Prostate gland (tissue), 2 donors: ENCODE results near the gene ATAT1. TPM values are rescaled to one million over a fixed set of nuclear protein-coding genes. Genes with fewer than 3 reads are reported as not detected.
A peak's percentile ranks its signal among the peaks of the same experiment; 100 is the strongest.
"Not testable (repeated sequence)": the region's sequence is repeated elsewhere in the genome, so short reads cannot be mapped to it uniquely, and the experiment has no call there.

Source experiments
- DNase-seq: peaks from one replicate; pipeline ENCODE4 v3.0.0-alpha.2; 2019; ENCODE audit warnings: low spot score
- H3K27ac ChIP-seq, 2 donors: fragments of 200-600 bp; sonication (generic); 2 replicates each; pipeline ENCODE4 v1.5.1; 2017 to 2019
- H3K27me3 ChIP-seq: fragments of 200-600 bp; sonication (generic); replicated peaks from 2 replicates; pipeline ENCODE4 v1.5.1; 2019; ENCODE audit not compliant: insufficient read depth
- H3K36me3 ChIP-seq, 2 donors: fragments of 200-600 bp; sonication (generic); 1 replicate in 1 of 2; 2 replicates in 1 of 2; pipeline versions ENCODE4 v1.5.1 to v1.8.1; 2017 to 2019
- H3K4me1 ChIP-seq: fragments of 200-600 bp; sonication (generic); replicated peaks from 2 replicates; pipeline ENCODE4 v1.5.1; 2019
- H3K4me3 ChIP-seq, 2 donors: fragments of 200-600 bp; sonication (generic); 2 replicates each; pipeline ENCODE4 v1.5.1; 2017 to 2019
- H3K9me3 ChIP-seq: fragments of 200-600 bp; sonication (generic); 2 replicates; pipeline ENCODE4 v1.5.1; 2017
- POLR2A ChIP-seq: fragments of 450-650 bp; IDR thresholded peaks from one replicate; pipeline ENCODE4 v1.6.1; 2016; ENCODE audit warnings: antibody characterized with exemption, mild to moderate bottlenecking
- POLR2AphosphoS5 ChIP-seq: sonication (generic); formaldehyde crosslinking; IDR thresholded peaks from one replicate; pipeline ENCODE4 v1.6.1; 2017; ENCODE audit warnings: antibody characterized with exemption
- WGBS: methylation state at CpG from one replicate; pipeline ENCODE4 v1.1.5; 2018; 5-methylcytosine and 5-hydroxymethylcytosine counted together
- intact Hi-C: fragments of 100-400 bp; cut with DNase I; formaldehyde crosslinking; loops from one replicate; pipeline ENCODE4 v1.14.2; 2022
- total RNA-seq, 2 donors: library from RNA; depleted of rRNA; stranded (reverse); fragments of >200 nt; gene quantifications; one replicate each; pipeline ENCODE4 v1.1.0, GENCODE V29; 2016
- TF ChIP-seq, protein P1 (sequence below), 4 experiments: fragments of 200-600 bp in 2 of 4; fragments of 450-650 bp in 2 of 4; sonication (generic) in 2 of 4; IDR thresholded peaks; 1 replicate in 3 of 4; 2 replicates in 1 of 4; pipeline ENCODE4 v1.5.1; 2016 to 2019; ENCODE audit warnings: antibody characterized with exemption in 4 of 4, mild to moderate bottlenecking in 2 of 4, moderate library complexity in 2 of 4

ATAT1 gene
- total RNA-seq, 2 donors from 2014 or later, result 8.7 to 11.0 TPM

DNA sequence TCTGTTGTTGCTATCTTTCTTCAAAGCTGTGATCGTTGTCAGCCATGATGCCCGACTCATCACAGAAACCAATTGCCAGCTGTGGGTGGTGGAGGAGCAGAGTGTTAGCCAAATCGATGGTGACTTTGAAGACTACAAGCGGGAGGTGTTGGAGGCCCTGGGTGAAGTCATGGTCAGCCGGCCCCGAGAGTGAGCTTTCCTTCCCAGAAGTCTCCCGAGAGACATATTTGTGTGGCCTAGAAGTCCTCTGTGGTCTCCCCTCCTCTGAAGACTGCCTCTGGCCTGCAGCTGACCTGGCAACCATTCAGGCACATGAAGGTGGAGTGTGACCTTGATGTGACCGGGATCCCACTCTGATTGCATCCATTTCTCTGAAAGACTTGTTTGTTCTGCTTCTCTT, 36.2 kb upstream of the ATAT1 start:
- 43% methylated on average over 8 of the region's 8 CpGs for WGBS
- H3K9me3 ChIP-seq, result no peaks in the 10 kb centered on the region
- intact Hi-C loops, result loop anchor here (10.0 kb wide), 1 partner anchor 46 kb away; no protein-coding TSS in a partner anchor
- peaks cover 14% of the 10 kb centered on the region for H3K4me1 ChIP-seq
- peak overlapping the region; percentile 67 to 69 for H3K27ac ChIP-seq
- peaks cover 0 to 7% of the 10 kb centered on the region in 2 donors for H3K36me3 ChIP-seq
- no peak for TF ChIP-seq POLR2AphosphoS5
- TF ChIP-seq POLR2A, result no peak
- TF ChIP-seq, protein P1, sequence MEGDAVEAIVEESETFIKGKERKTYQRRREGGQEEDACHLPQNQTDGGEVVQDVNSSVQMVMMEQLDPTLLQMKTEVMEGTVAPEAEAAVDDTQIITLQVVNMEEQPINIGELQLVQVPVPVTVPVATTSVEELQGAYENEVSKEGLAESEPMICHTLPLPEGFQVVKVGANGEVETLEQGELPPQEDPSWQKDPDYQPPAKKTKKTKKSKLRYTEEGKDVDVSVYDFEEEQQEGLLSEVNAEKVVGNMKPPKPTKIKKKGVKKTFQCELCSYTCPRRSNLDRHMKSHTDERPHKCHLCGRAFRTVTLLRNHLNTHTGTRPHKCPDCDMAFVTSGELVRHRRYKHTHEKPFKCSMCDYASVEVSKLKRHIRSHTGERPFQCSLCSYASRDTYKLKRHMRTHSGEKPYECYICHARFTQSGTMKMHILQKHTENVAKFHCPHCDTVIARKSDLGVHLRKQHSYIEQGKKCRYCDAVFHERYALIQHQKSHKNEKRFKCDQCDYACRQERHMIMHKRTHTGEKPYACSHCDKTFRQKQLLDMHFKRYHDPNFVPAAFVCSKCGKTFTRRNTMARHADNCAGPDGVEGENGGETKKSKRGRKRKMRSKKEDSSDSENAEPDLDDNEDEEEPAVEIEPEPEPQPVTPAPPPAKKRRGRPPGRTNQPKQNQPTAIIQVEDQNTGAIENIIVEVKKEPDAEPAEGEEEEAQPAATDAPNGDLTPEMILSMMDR (IDR thresholded peaks at IDR 0.05), result no peak
- DNase-seq, result no peak
- no peak overlapping the region for H3K4me3 ChIP-seq
- no peaks in the 10 kb centered on the region for H3K27me3 ChIP-seq

DNA sequence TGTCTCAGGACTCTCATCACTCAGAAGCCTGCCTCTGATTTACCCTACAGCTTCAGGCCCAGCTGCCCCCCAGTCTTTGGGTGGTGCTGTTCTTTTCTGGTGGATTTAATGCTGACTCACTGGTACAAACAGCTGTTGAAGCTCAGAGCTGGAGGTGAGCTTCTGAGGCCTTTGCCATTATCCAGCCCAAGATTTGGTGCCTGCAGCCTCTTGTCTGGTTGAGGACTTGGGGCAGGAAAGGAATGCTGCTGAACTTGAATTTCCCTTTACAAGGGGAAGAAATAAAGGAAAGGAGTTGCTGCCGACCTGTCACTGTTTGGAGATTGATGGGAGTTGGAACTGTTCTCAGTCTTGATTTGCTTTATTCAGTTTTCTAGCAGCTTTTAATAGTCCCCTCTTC, 35.7 kb upstream of the ATAT1 start:
- peak; percentile 72 for DNase-seq
- Histone ChIP-seq H3K9me3 (no peaks in the 10 kb centered on the region), H3K27me3 (no peaks in the 10 kb centered on the region), H3K36me3 (peaks cover 0 to 5% of the 10 kb centered on the region in 2 donors), H3K4me1 (peaks cover 14% of the 10 kb centered on the region), H3K27ac (peak overlapping the region; percentile 67 to 69), H3K4me3 (no peak overlapping the region)
- WGBS, result 36% methylated on average over 1 of the region's 1 CpG
- intact Hi-C loops, result loop anchor here (10.0 kb wide), 1 partner anchor 46 kb away; no protein-coding TSS in a partner anchor
- TF ChIP-seq, protein P1 (IDR thresholded peaks at IDR 0.05), result no peak
- TF ChIP-seq POLR2A (no peak), POLR2AphosphoS5 (peak; percentile 90)

DNA sequence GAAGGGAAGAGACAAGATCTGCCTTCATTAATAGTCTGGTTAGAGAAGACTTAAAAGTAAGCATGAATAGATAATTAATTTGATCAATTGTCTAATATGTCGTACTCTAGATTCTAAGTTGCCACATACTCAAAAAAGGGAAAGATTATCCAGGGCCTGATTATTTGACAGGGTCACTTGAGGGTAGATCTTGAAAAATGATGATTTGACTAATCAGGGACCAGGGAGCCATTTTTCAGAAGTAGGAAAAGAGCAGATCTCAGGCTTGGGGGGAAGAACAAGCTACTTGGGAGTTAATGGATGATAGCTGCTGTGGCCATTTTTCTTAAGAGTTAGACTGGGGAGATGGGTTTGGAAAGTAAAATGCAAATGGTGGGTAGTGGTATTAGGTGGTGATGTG, 34.4 kb upstream of the ATAT1 start:
- Histone ChIP-seq H3K27me3 (no peaks in the 10 kb centered on the region), H3K27ac (peak overlapping the region; percentile 67 to 69), H3K9me3 (no peaks in the 10 kb centered on the region), H3K36me3 (peaks cover 0 to 5% of the 10 kb centered on the region in 2 donors), H3K4me3 (no peak overlapping the region), H3K4me1 (peaks cover 14% of the 10 kb centered on the region)
- TF ChIP-seq POLR2AphosphoS5, result no peak
- intact Hi-C loops, result loop anchor here (10.0 kb wide), 1 partner anchor 47 kb away; no protein-coding TSS in a partner anchor
- DNase-seq, result no peak
- 95% methylated on average over 1 of the region's 1 CpG for WGBS

DNA sequence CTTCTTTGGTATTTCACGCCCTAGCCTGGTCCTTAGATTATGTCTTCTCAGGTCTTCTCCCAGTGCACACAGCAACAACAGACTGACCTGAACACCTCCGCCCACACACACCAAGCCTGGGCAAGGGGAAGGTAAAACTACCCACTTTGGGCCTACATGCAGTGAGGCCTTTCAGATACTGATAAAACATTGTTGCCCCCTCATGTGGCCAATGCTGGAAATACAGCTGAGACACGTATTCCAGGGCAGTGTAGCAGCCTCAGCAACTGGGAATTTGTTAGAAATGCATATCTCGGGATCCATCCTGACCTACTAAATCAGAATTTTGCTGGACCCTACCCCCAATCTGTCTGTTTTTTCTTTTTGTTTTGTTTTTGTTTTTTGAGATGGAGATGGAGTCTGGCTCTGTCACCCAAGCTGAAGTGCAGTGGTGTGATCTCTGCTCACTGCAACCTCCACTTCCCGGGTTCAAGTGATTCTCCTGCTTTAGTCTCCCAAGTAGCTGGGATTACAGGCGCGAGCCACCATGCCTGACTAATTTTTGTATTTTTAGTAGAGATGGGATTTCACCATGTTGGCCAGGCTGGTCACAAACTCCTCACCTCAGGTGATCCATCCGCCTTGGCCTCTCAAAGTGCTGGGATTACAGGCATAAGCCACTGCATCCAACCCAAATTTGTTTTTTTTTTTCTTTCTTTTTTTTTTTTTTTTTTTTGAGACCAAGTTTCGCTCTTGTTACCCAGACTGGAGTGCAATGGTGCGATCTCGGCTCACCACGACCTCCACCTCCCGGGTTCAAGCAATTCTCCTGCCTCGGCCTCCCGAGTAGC, 29.1 kb upstream of the ATAT1 start:
- H3K9me3 ChIP-seq, H3K27me3 ChIP-seq, H3K4me3 ChIP-seq, H3K4me1 ChIP-seq, H3K27ac ChIP-seq, H3K36me3 ChIP-seq: not testable (repeated sequence)
- intact Hi-C loops, result loop anchor here (10.0 kb wide), 1 partner anchor 53 kb away; no protein-coding TSS in a partner anchor
- TF ChIP-seq, protein P1 (IDR thresholded peaks at IDR 0.05), result peak; percentile 45 to 80 (median 72)
- peak; percentile 46 for TF ChIP-seq POLR2AphosphoS5
- DNase-seq, result peak; percentile 81
- 75% methylated on average over 15 of the region's 15 CpGs for WGBS

DNA sequence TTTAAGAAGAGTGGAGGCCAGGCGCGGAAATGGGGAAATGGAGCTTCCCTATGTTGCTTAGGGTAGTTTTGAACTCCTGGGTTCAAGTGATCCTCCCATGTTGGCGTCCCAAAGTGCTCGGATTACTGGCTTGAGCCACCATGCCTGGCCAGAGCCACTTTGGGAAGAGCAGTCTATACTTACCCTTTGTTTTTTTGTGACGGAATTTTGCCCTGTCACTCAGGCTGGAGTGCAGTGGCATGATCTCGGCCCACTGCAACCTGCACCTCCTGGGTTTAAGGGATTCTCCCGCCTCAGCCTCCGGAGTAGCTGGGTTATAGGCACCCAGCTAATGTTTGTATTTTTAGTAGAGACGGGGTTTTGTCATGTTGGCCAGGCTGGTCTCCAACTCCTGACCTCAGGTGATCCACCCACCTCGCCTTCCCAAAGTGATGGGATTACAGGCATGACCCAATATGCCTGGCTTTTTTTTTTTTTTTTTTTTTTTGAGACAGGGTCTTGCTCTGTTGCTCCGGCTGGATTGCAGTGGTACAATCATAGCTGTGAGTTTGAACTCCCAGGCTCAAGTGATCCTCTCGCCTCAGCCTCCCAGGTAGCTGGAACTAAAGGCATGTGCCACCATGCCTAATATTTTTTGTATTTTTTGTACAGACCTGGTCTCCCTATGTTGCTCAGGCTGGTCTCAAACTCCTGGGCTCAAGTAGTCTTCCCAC, 27.6 kb upstream of the ATAT1 start:
- H3K27me3 ChIP-seq, result no peaks in the 10 kb centered on the region
- no peaks in the 10 kb centered on the region for H3K9me3 ChIP-seq
- H3K36me3 ChIP-seq, result peaks cover 16 to 20% of the 10 kb centered on the region in 2 donors
- 69% methylated on average over 12 of the region's 12 CpGs for WGBS
- intact Hi-C loops, result loop anchor here (10.0 kb wide), 1 partner anchor 54 kb away; no protein-coding TSS in a partner anchor
- H3K4me3 ChIP-seq, result no peak overlapping the region
- no peak for TF ChIP-seq POLR2A
- TF ChIP-seq, protein P1 (IDR thresholded peaks at IDR 0.05), result no peak
- TF ChIP-seq POLR2AphosphoS5, result no peak
- no peaks in the 10 kb centered on the region for H3K4me1 ChIP-seq
- DNase-seq, result no peak
- H3K27ac ChIP-seq, result no peak overlapping the region
